Measurements from ENCODE around the gene CLCN3. TPM values are rescaled to one million over a fixed set of nuclear protein-coding genes. Genes with fewer than 3 reads are reported as not detected.

Gene CLCN3
- total and polyA plus RNA-seq, 2 of the 13 experiments (the other 11 are each of a cell fraction or from before 2014, with no cell fraction given) = 13.6 to 23.7 TPM

DNA sequence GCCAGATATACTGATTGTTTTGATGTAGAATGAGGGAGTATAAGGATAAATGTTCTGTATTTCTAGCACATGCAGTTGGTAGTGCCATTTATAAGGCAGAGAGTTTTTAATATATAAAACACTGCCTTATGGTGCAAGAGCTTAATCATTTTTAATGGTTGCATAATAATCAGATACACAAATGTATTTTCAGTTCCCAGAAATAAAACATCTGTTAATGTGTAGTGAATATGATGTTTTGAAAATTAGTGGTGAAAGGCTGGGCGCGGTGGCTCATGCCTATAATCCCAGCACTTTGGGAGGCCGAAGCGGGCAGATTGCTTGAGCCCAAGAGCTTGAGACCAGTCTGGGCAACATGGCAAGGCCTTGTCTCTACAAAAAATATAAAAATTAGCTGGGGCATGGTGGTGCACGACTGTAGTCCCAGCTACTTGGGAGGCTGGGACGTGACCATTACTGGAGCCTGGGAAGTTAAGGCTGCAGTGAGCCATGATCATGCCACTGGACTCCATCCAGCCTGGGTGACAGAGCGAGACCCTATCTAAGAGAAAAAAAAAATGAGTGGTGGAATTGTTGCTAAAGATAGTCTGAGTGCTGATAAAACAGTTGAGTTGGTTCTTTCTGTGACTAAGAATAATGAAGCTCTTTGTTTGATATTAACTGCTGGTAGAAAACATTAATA is 29.3 kb downstream of the CLCN3 start (continued):
- TF ChIP-seq SRSF4 (IDR thresholded peaks at IDR 0.05; ENCODE audit: low read depth, low read length, poor library complexity, severe bottlenecking) (no peak), MED8 (CRISPR knock-in tag; IDR thresholded peaks at IDR 0.05; ENCODE audit: insufficient replicate concordance) (no peak)

DNA sequence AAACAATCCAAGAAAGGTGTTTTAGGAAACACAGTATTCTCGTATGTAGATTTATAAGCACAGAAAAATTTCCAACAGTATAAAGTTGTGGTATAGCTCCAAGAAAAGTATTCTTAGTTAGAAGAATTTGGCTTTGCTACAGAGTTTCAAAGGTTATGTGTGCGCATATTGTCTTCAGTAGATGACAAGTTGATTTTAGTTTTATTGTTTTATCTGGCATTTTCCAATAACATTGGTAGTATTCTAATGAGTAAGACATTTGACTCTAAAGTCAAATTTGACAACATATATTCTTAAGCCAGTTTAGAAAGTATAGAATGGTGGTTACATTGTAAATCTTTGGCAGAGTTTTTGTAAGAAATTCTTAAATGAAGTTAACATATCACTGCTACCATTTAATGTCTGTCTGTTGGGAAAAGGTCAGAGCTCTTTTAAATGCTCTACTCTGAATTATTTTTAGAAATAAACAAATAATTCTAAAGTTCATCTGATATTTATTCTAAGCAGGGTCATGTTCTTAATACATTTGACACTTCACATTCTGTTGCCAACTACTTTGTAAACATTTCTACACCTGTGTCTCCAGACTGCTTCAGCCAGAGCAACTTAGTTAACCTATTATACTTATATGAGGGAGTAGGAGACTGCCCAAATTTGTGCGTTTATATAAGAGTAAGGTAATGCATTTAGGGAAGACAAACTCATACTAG is 30.0 kb downstream of the CLCN3 start:
- no peaks in the 10 kb centered on the region for H3K9me3 ChIP-seq (ENCODE audit: low read length)
- TF ChIP-seq HOXA9 (CRISPR knock-in tag; IDR thresholded peaks at IDR 0.05; ENCODE audit: borderline replicate concordance) = no peak
- no peak for TF ChIP-seq ZNF367 (CRISPR knock-in tag; IDR thresholded peaks at IDR 0.05; ENCODE audit: borderline replicate concordance)
- TF ChIP-seq ZEB1 (IDR thresholded peaks at IDR 0.05; ENCODE audit: insufficient replicate concordance, low read depth) = no peak
- no peak for TF ChIP-seq GZF1 (CRISPR knock-in tag; IDR thresholded peaks at IDR 0.05)
- TF ChIP-seq ARNT2 (CRISPR knock-in tag; IDR thresholded peaks at IDR 0.05; ENCODE audit: low read depth) = no peak
- no peak overlapping the region for H3K4me2 ChIP-seq (ENCODE audit: low read depth, low read length)
- H2AFZ ChIP-seq (ENCODE audit: low read length) = no peak overlapping the region
- 76% methylated on average over 3 of the region's 3 CpGs for WGBS (ENCODE audit: low lambda C conversion rate)
- intact Hi-C loops (cut with micrococcal nuclease; ENCODE audit: unreplicated experiment) = no loop called here
- POLR2A ChIA-PET = interaction anchor here (1.8 kb wide), 1 partner anchor 30 kb away, joined by 6 read pairs; the partner anchor contains the start of gene CLCN3
- ATAC-seq = no peak
- DNase-seq (ENCODE audit: low spot score) = no peak
- H3K9ac ChIP-seq (ENCODE audit: insufficient read depth, low read depth, low read length) = no peak overlapping the region
- H3K79me2 ChIP-seq (ENCODE audit: insufficient read depth, low read length) = peaks cover 8% of the 10 kb centered on the region
- no peak overlapping the region for H3K27ac ChIP-seq (ENCODE audit: extremely low read length, insufficient read depth, low read length)
- in situ Hi-C loops (cut with HindIII; ENCODE audit: extremely low pct_ligation_motif_present, low pct_unique_long_range_greater_than_20kb) = no loop called here
- no peak for FAIRE-seq
- no TSS peak for BruUV-seq (replicated peaks)
- H3K27me3 ChIP-seq (ENCODE audit: control insufficient read depth in 1 of 2, insufficient read depth in 2 of 2, low read length in 2 of 2) = no peaks in the 10 kb centered on the region
- peaks cover 20% of the 10 kb centered on the region for H3K4me1 ChIP-seq (ENCODE audit: insufficient read depth, low read length)
- H3K4me3 ChIP-seq (replicated peaks in 1 of 3; ENCODE audit: insufficient read depth in 1 of 3, low read depth in 2 of 3, low read length in 3 of 3) = no peak overlapping the region
- CTCF ChIA-PET (ENCODE audit: low intra/inter-chr PET ratio, low total read pairs) = no interaction called here
- 0 out of 2 replicates have a peak, but pooled peaks cover 3% of the 10 kb centered on the region for H4K20me1 ChIP-seq (ENCODE audit: insufficient read depth, low read length)
- no peaks in the 10 kb centered on the region for H3K36me3 ChIP-seq (replicated peaks in 1 of 2; ENCODE audit: control insufficient read depth in 1 of 2, insufficient read depth in 2 of 2, low read length in 2 of 2)

Measured in HepG2 (cell line).